Adrenal gland (tissue), 12 donors: ENCODE measurements around the gene UBE2E2. TPM values are rescaled to one million over a fixed set of nuclear protein-coding genes. Genes with fewer than 3 reads are reported as not detected.

Experiments used
- DNase-seq, 7 donors: peaks; one replicate each; pipeline ENCODE4 v3.0.0-alpha.2; 2019 to 2020
- H3K27ac ChIP-seq, 5 donors: fragments of 200-600 bp; sonication (generic) in 4 of 5; 1 replicate in 3 of 5; 2 replicates in 2 of 5; pipeline versions ENCODE4 v1.5.1 to v1.8.0; 2016 to 2020; ENCODE audit warnings: mild to moderate bottlenecking in 1 of 5
- H3K27me3 ChIP-seq: fragments of 200-600 bp; 2 replicates; pipeline ENCODE4 v1.8.0; 2021
- H3K36me3 ChIP-seq, 2 donors: fragments of 200-600 bp; replicated peaks in 1 of 2; 1 replicate in 1 of 2; 2 replicates in 1 of 2; pipeline versions ENCODE4 v1.5.1 to v1.8.0; 2018 to 2022
- H3K4me1 ChIP-seq, 2 donors: fragments of 200-600 bp; replicated peaks in 1 of 2; 1 replicate in 1 of 2; 2 replicates in 1 of 2; pipeline versions ENCODE4 v1.5.1 to v1.8.0; 2018 to 2021
- H3K4me3 ChIP-seq, 4 donors: fragments of 200-600 bp; sonication (generic) in 3 of 4; one replicate each; pipeline ENCODE4 v1.5.1; 2016 to 2018
- H3K9me3 ChIP-seq, 3 donors: fragments of 200-600 bp; sonication (generic) in 1 of 3; replicated peaks in 1 of 3; 1 replicate in 2 of 3; 2 replicates in 1 of 3; pipeline versions ENCODE4 v1.5.1 to v1.8.0; 2016 to 2021
- POLR2A ChIP-seq, 2 donors: fragments of 450-650 bp; IDR thresholded peaks; one replicate each; pipeline ENCODE4 v1.6.1; 2017; ENCODE audit warnings: antibody characterized with exemption in 2 of 2, mild to moderate bottlenecking in 2 of 2, moderate library complexity in 1 of 2
- WGBS, 4 donors: extraction: QIAGEN DNeasy Blood & Tissue Kit in 2 of 4; methylation state at CpG; one replicate each; pipeline versions ENCODE4 v1.1.5 to v1.1.7; 2013 to 2017; 5-methylcytosine and 5-hydroxymethylcytosine counted together
- intact Hi-C, 2 donors: fragments of 100-400 bp; cut with DNase I; formaldehyde crosslinking; loops; one replicate each; pipeline versions ENCODE4 v1.14.1 to v1.15.0; 2022 to 2023
- polyA plus RNA-seq, 3 donors: library from polyadenylated mRNA; stranded (reverse); fragments of 200-250 nt in 2 of 3; fragments of 350-450 nt in 1 of 3; fragmentation: Illumina TruSeq in 1 of 3; extraction: RNeasy Lipid Tissue Mini Kit (QIAGEN cat#74804) in 1 of 3; gene quantifications; one replicate each; pipeline ENCODE4 v1.2.3, GENCODE V29; 2013 to 2014
- total RNA-seq, 9 donors: library from RNA; depleted of rRNA in 4 of 9; stranded (reverse); fragments of >200 nt in 4 of 9; fragments of 120-200 nt in 1 of 9; fragmentation: NEBNext Ultra II Directional in 1 of 9; extraction: Animal tissue kit (Norgen Biotek cat#: 25700) in 1 of 9; gene quantifications; one replicate each; pipeline versions ENCODE4 v1.1.0 to v1.2.4, GENCODE V29; 2013 to 2023
- TF ChIP-seq, protein P1 (sequence below), 6 experiments: fragments of 450-650 bp in 4 of 6; fragments of 200-600 bp in 2 of 6; sonication (generic) in 1 of 6; IDR thresholded peaks; 1 replicate in 5 of 6; 2 replicates in 1 of 6; pipeline versions ENCODE4 v1.5.1 to v1.8.0; 2016 to 2021; ENCODE audit warnings: antibody characterized with exemption in 6 of 6, mild to moderate bottlenecking in 2 of 6, moderate library complexity in 1 of 6
- donor health status: healthy with polysubstance abuse.
- donor health status: Bipolar disorder and iron deficiency.
- donor health status: DM: yes; HTN: yes; CAD: no.
- donor health status: DM: no; HTN: no; CAD: no.
- donor health status: DM: no; HTN: no; CAD: no.
- donor health status: DM: yes; HTN: yes; CAD: no.

UBE2E2 gene
- total and polyA plus RNA-seq, 12 donors = 9.3 to 29.6 (median 20.7) TPM

DNA sequence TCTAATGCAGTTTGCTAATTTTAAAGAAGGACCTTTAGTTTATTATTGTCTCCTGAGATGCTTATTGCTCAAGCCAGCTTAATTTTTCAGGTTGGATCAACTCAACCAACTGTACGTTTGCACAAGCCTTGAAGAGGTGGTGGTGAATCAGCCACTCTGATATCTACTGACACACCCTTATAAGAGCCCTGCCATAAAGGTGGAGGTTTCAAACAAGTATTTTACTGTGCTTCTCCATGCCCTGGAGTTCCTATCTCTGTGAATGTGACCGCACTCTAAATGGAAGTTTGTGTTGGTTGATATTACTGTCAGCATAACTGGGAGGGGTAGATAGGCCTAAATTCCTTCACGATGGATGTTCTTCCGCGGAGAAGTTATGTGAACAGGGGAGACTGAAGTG is 305.3 kb downstream of the UBE2E2 start:
- H3K36me3 ChIP-seq = no peaks in the 10 kb centered on the region
- H3K4me3 ChIP-seq = no peak overlapping the region
- H3K27me3 ChIP-seq = no peaks in the 10 kb centered on the region
- no peak overlapping the region for H3K27ac ChIP-seq
- TF ChIP-seq, protein P1, sequence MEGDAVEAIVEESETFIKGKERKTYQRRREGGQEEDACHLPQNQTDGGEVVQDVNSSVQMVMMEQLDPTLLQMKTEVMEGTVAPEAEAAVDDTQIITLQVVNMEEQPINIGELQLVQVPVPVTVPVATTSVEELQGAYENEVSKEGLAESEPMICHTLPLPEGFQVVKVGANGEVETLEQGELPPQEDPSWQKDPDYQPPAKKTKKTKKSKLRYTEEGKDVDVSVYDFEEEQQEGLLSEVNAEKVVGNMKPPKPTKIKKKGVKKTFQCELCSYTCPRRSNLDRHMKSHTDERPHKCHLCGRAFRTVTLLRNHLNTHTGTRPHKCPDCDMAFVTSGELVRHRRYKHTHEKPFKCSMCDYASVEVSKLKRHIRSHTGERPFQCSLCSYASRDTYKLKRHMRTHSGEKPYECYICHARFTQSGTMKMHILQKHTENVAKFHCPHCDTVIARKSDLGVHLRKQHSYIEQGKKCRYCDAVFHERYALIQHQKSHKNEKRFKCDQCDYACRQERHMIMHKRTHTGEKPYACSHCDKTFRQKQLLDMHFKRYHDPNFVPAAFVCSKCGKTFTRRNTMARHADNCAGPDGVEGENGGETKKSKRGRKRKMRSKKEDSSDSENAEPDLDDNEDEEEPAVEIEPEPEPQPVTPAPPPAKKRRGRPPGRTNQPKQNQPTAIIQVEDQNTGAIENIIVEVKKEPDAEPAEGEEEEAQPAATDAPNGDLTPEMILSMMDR (IDR thresholded peaks at IDR 0.05) = no peak
- TF ChIP-seq POLR2A (IDR thresholded peaks at IDR 0.05) = no peak
- no peaks in the 10 kb centered on the region for H3K9me3 ChIP-seq
- intact Hi-C loops = no loop called here
- 91 to 94% (median 93%) methylated on average over 5 of the region's 5 CpGs for WGBS, 4 donors
- no peak for DNase-seq
- no peaks in the 10 kb centered on the region for H3K4me1 ChIP-seq

DNA sequence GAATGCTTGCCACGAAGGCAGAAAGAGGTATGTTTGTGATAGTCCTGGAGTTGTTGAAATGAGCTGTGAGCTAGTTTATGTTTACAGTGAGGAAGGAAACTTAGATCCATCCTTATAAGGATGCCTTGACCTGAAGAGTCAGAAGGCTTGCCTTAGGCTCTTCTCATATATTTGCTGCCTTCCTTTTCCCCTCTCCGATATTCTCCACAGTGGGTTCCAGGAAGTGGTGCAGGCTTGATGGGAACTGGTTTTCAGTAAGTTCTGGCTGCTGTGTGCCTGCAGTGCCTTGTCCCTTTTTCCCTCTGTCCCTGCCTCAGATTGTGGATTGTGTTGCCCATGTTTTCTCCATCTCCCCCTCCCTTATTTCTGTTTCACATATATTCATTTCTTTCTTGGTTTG is 315.3 kb downstream of the UBE2E2 start:
- Histone ChIP-seq H3K4me1 (no peaks in the 10 kb centered on the region), H3K27me3 (no peaks in the 10 kb centered on the region), H3K27ac (no peak overlapping the region), H3K36me3 (no peaks in the 10 kb centered on the region), H3K4me3 (no peak overlapping the region), H3K9me3 (no peaks in the 10 kb centered on the region)
- intact Hi-C loops = no loop called here
- WGBS, 4 donors = 71 to 78% (median 74%) methylated on average over 2 of the region's 2 CpGs
- no peak for DNase-seq
- TF ChIP-seq POLR2A (IDR thresholded peaks at IDR 0.05) = no peak
- TF ChIP-seq, protein P1 (IDR thresholded peaks at IDR 0.05) = no peak

DNA sequence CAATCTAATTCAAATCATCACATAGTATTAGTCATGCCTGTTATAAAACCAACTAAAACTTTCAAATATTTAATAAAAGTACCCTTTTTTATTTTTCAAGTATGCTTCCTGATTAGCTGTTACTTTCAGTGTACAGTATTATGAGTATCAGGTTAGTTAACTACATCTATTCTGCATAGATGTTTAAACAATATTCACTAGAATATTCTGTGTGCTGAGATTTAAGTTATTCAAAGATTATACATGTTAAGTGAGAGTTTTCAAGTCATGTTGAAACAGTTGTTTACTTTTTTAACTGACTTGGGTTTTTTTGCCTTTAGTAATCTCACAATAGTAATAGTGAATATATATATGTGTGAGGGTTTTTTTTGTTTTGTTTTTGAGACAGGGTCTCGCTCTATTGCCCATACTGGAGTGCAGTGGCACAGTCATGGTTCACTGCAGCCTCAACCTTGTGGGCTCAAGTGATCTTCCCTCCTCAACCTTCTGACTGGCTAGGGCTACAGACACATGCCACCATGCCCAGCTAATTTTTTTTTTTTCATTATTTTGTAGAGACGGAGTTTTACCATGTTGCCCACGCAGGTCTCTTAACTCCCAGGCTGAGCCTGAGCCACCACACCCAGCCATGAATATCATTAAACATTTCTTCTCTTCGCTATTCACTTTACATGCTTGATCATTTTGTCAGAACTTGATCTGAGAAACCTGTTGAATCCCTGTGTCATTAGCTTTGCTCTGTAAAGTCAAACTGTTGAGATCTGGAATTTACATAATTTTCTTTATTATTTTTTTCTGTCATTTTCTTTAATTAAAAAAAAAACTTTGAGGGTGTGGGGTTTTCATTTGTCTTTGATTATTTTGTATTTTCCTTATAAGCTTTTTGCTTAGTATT is 316.4 kb downstream of the UBE2E2 start:
- Histone ChIP-seq H3K9me3 (no peaks in the 10 kb centered on the region), H3K4me1 (no peaks in the 10 kb centered on the region), H3K36me3 (no peaks in the 10 kb centered on the region), H3K4me3 (no peak overlapping the region), H3K27ac (no peak overlapping the region), H3K27me3 (no peaks in the 10 kb centered on the region)
- TF ChIP-seq POLR2A (IDR thresholded peaks at IDR 0.05) = no peak
- TF ChIP-seq, protein P1 (IDR thresholded peaks at IDR 0.05) = no peak
- 93 to 96% (median 95%) methylated on average over 4 of the region's 4 CpGs for WGBS, 4 donors
- intact Hi-C loops = no loop called here
- no peak for DNase-seq

DNA sequence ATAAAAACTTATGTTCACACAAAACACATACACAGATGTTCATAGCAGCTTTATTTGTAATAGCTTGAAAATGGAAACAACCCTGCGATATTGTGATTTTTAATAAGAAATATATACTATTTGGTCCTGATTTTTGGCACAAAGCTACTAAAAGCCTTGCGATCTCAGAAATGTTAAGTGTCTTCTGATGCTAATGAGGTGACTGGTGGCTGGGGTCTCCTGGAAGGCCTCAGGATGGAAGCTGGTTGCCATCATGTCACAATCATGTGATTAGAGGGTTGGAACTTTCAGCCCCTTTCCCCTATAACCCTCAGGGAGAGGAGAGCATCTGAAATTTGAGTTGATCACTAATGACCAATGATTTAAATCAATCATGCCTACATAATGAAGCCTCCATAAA is 324.2 kb downstream of the UBE2E2 start:
- H3K4me3 ChIP-seq = no peak overlapping the region

More for the DNA sequence above, 324.2 kb downstream of the UBE2E2 start:
- H3K36me3 ChIP-seq = no peaks in the 10 kb centered on the region
- TF ChIP-seq POLR2A (IDR thresholded peaks at IDR 0.05) = no peak
- TF ChIP-seq, protein P1 (IDR thresholded peaks at IDR 0.05) = no peak
- no peaks in the 10 kb centered on the region for H3K27me3 ChIP-seq
- no peak overlapping the region for H3K27ac ChIP-seq
- no peaks in the 10 kb centered on the region for H3K4me1 ChIP-seq
- intact Hi-C loops = no loop called here
- H3K9me3 ChIP-seq = no peaks in the 10 kb centered on the region
- WGBS, 4 donors = 96 to 99% (median 98%) methylated on average over 2 of the region's 2 CpGs
- DNase-seq = no peak
